Heart left ventricle (tissue), 16 donors: ENCODE results near the gene PSORS1C1. TPM values are rescaled to one million over a fixed set of nuclear protein-coding genes. Genes with fewer than 3 reads are reported as not detected.

Experiments used
- ATAC-seq, 4 donors: fragments of 200-7000 bp; cut with Tn5 transposase; one replicate each; pipeline ENCODE4 v1.9.1; 2020 to 2022; ENCODE audit warnings: moderate library complexity in 4 of 4, mild to moderate bottlenecking in 3 of 4, moderate number of reproducible peaks in 1 of 4
- DNase-seq, 5 donors: peaks; one replicate each; pipeline ENCODE4 v3.0.0-alpha.2; 2020
- H3K27ac ChIP-seq, 12 donors: fragments of 200-600 bp; sonication (generic) in 4 of 12; one replicate each; pipeline versions ENCODE4 v1.5.0 to v1.8.0; 2016 to 2022; ENCODE audit warnings: mild to moderate bottlenecking in 2 of 12
- H3K27me3 ChIP-seq, 9 donors: fragments of 200-600 bp; sonication (generic) in 2 of 9; one replicate each; pipeline versions ENCODE4 v1.5.1 to v1.8.0; 2016 to 2022; ENCODE audit warnings: mild to moderate bottlenecking in 3 of 9
- H3K36me3 ChIP-seq, 9 donors: fragments of 200-600 bp; sonication (generic) in 2 of 9; one replicate each; pipeline versions ENCODE4 v1.5.0 to v1.8.0; 2018 to 2022; ENCODE audit warnings: mild to moderate bottlenecking in 2 of 9
- H3K4me1 ChIP-seq, 12 donors: fragments of 200-600 bp; sonication (generic) in 4 of 12; one replicate each; pipeline versions ENCODE4 v1.5.0 to v1.8.0; 2016 to 2022; ENCODE audit warnings: mild to moderate bottlenecking in 3 of 12
- H3K4me3 ChIP-seq, 12 donors: fragments of 200-600 bp; sonication (generic) in 4 of 12; one replicate each; pipeline versions ENCODE4 v1.5.0 to v1.8.0; 2017 to 2022; ENCODE audit warnings: mild to moderate bottlenecking in 9 of 12, moderate library complexity in 4 of 12
- H3K9me3 ChIP-seq, 12 donors: fragments of 200-600 bp; sonication (generic) in 4 of 12; one replicate each; pipeline versions ENCODE4 v1.5.0 to v1.8.0; 2016 to 2022; ENCODE audit warnings: mild to moderate bottlenecking in 1 of 12
- CTCF ChIP-seq, 12 donors: fragments of 200-600 bp; sonication (generic) in 4 of 12; IDR thresholded peaks; one replicate each; pipeline versions ENCODE4 v1.5.0 to v1.8.0; 2018 to 2022; ENCODE audit warnings: antibody characterized with exemption in 12 of 12, mild to moderate bottlenecking in 5 of 12
- POLR2A ChIP-seq, 2 donors: fragments of 450-650 bp; IDR thresholded peaks; one replicate each; pipeline ENCODE4 v1.6.1; 2017; ENCODE audit warnings: antibody characterized with exemption in 2 of 2, mild to moderate bottlenecking in 2 of 2, moderate library complexity in 2 of 2
- WGBS, 4 donors: extraction: QIAGEN DNeasy Blood & Tissue Kit in 2 of 4; methylation state at CpG; one replicate each; pipeline versions ENCODE4 v1.1.5 to v1.1.7; 2013 to 2018; 5-methylcytosine and 5-hydroxymethylcytosine counted together
- intact Hi-C, 10 donors: fragments of 100-400 bp; cut with DNase I; formaldehyde crosslinking; loops; one replicate each; pipeline versions ENCODE4 v1.11.1 to v1.14.2; 2022
- polyA plus RNA-seq, 2 donors: library from polyadenylated mRNA; stranded (reverse); fragments of 200-250 nt; gene quantifications; one replicate each; pipeline ENCODE4 v1.2.3, GENCODE V29; 2013
- total RNA-seq, 9 donors: library from RNA; depleted of rRNA in 2 of 9; stranded (reverse); fragments of >200 nt in 2 of 9; fragmentation: NEBNext Ultra II Directional in 3 of 9; extraction: Animal tissue kit (Norgen Biotek cat#: 25700) in 3 of 9; gene quantifications; one replicate each; pipeline versions ENCODE4 v1.1.0 to v1.2.4, GENCODE V29; 2016 to 2023
- donor health status: ischemic (EF 13 %, LVEDD 7.1; RV severe dilation, severe dysfunction).
- donor health status: healthy with polysubstance abuse.
- donor health status: DM: no; HTN: yes; CAD: no.
- donor health status: DM: no; HTN: no; CAD: no.
- donor health status: ischemic (EF 25% LVEDD 6.9; RV normal size, moderate dysfunction).
- donor health status: ischemic (EF 25% LVEDD 5.7; RV mildly dilated, moderate dysfunction).
- donor health status: healthy.
- donor health status: DM: yes; HTN: yes; CAD: no.
- donor health status: ischemic (EF 35%, LVEDD 5.7; RV mildly dilated, moderate dysfunction).
- donor health status: nonischemic (EF 11% LVEDD 7.7; RV severe dilation, severe dysfunction).
- donor health status: DM: yes; HTN: yes; CAD: no.
- donor health status: PGD.
- donor health status: ischemic (EF 29% LVEDD 5.4; RV normal size, mild dysfunction).
- donor health status: nonischemic (EF 23%, LVEDD 6.1; RV moderate dilation, normal function).

PSORS1C1 gene
- total and polyA plus RNA-seq, 11 donors = 0.37 to 5.8 (median 2.9) TPM

GRCh38 chr6:31144970-31145340 lies 30.4 kb downstream of the PSORS1C1 start:
- TF ChIP-seq POLR2A (IDR thresholded peaks at IDR 0.05) (no peak), CTCF (IDR thresholded peaks at IDR 0.05) (no peak)
- H3K4me3 ChIP-seq = no peak overlapping the region
- no peak for ATAC-seq
- intact Hi-C loops = no loop called here
- H3K27me3 ChIP-seq = no peaks in the 10 kb centered on the region
- H3K36me3 ChIP-seq = peaks cover 0 to 41% (median 4%) of the 10 kb centered on the region in 9 donors
- no peak for DNase-seq
- WGBS, 4 donors = 78 to 95% (median 81%) methylated on average over 10 to 11 of the region's 11 CpGs
- peaks cover 0 to 24% (median 15%) of the 10 kb centered on the region in 12 donors for H3K4me1 ChIP-seq
- H3K9me3 ChIP-seq = no peaks in the 10 kb centered on the region
- no peak overlapping the region for H3K27ac ChIP-seq

GRCh38 chr6:31145386-31145785 lies 30.8 kb downstream of the PSORS1C1 start:
- H3K4me1 ChIP-seq = peaks cover 0 to 24% (median 15%) of the 10 kb centered on the region in 12 donors
- no peak overlapping the region for H3K27ac ChIP-seq
- intact Hi-C loops = no loop called here
- no peak for ATAC-seq
- peaks cover 0 to 44% (median 8%) of the 10 kb centered on the region in 9 donors for H3K36me3 ChIP-seq
- no peaks in the 10 kb centered on the region for H3K9me3 ChIP-seq
- WGBS, 4 donors = 94 to 96% (median 95%) methylated on average over 10 of the region's 10 CpGs
- TF ChIP-seq CTCF (IDR thresholded peaks at IDR 0.05) = no peak
- no peak for TF ChIP-seq POLR2A (IDR thresholded peaks at IDR 0.05)
- no peak for DNase-seq
- H3K27me3 ChIP-seq = no peaks in the 10 kb centered on the region
- H3K4me3 ChIP-seq = no peak overlapping the region

- Histone ChIP-seq H3K9me3 (no peaks in the 10 kb centered on the region), H3K27ac (no peak overlapping the region), H3K36me3 (peaks cover 0 to 37% (median 19%) of the 10 kb centered on the region in 9 donors), H3K4me3 (no peak overlapping the region), H3K27me3 (no peaks in the 10 kb centered on the region), H3K4me1 (no peaks in the 10 kb centered on the region)
- no peak for ATAC-seq
- TF ChIP-seq CTCF (IDR thresholded peaks at IDR 0.05) (no peak), POLR2A (IDR thresholded peaks at IDR 0.05) (no peak)
- WGBS, 4 donors = 92 to 98% (median 95%) methylated on average over 5 to 6 of the region's 6 CpGs
- intact Hi-C loops = no loop called here
- no peak for DNase-seq
These were observed 35.3 kb downstream of the PSORS1C1 start for GRCh38 chr6:31149827-31150447.

- H3K4me3 ChIP-seq = no peak overlapping the region
- H3K36me3 ChIP-seq = peaks cover 0 to 39% (median 25%) of the 10 kb centered on the region in 9 donors
- no peak for ATAC-seq
- H3K9me3 ChIP-seq = no peaks in the 10 kb centered on the region
- 87 to 97% (median 92%) methylated on average over 7 of the region's 7 CpGs for WGBS, 4 donors
- H3K27me3 ChIP-seq = no peaks in the 10 kb centered on the region
- H3K4me1 ChIP-seq = peaks cover 0 to 9% (median 7%) of the 10 kb centered on the region in 12 donors
- H3K27ac ChIP-seq = no peak overlapping the region
- TF ChIP-seq CTCF (IDR thresholded peaks at IDR 0.05) (no peak), POLR2A (IDR thresholded peaks at IDR 0.05) (no peak)
- DNase-seq = peak in 1 of 5 donors; percentile 16
- intact Hi-C loops = no loop called here
These were observed 38.2 kb downstream of the PSORS1C1 start for GRCh38 chr6:31152781-31153180.
